Neuronal stem cell (in vitro differentiated cells): Measurements from ENCODE around the gene LRRC8E.
A peak's percentile ranks its signal among the peaks of the same experiment; 100 is the strongest.

ENCODE experiments used
- DNase-seq: peaks from one replicate; pipeline ENCODE4 v3.0.0-alpha.2; 2013; ENCODE audit warnings: low spot score
- H2AFZ ChIP-seq: one replicate; pipeline ENCODE4 v1.6.1; 2013; ENCODE audit warnings: mild to moderate bottlenecking, low read length, inconsistent platforms
- H2AK5ac ChIP-seq: 2 replicates; pipeline ENCODE4 v1.6.1; 2013; ENCODE audit warnings: low read depth, mild to moderate bottlenecking, inconsistent platforms, low read length, moderate library complexity, mixed read lengths
- H2BK120ac ChIP-seq: 2 replicates; pipeline ENCODE4 v1.6.1; 2013; ENCODE audit warnings: low read depth, mild to moderate bottlenecking, inconsistent platforms, low read length, moderate library complexity, mixed read lengths
- H2BK12ac ChIP-seq: one replicate; pipeline ENCODE4 v1.6.1; 2013; ENCODE audit warnings: low read length, inconsistent platforms
- H2BK15ac ChIP-seq: 2 replicates; pipeline ENCODE4 v1.6.1; 2013; ENCODE audit warnings: mild to moderate bottlenecking, low read length, inconsistent platforms, mixed read lengths
- H2BK5ac ChIP-seq: one replicate; pipeline ENCODE4 v1.6.1; 2013; ENCODE audit warnings: inconsistent platforms, mild to moderate bottlenecking, low read length, moderate library complexity
- H3K14ac ChIP-seq: one replicate; pipeline ENCODE4 v1.6.1; 2013; ENCODE audit warnings: low read length, inconsistent platforms
- H3K18ac ChIP-seq: 2 replicates; pipeline ENCODE4 v1.6.1; 2013; ENCODE audit warnings: low read length, inconsistent platforms
- H3K23ac ChIP-seq: 2 replicates; pipeline ENCODE4 v1.6.1; 2013; ENCODE audit warnings: low read depth, mild to moderate bottlenecking, mixed read lengths, low read length, inconsistent platforms; ENCODE audit not compliant: poor library complexity
- H3K27ac ChIP-seq: replicated peaks from 3 replicates; pipeline ENCODE4 v1.5.1; 2013; ENCODE audit warnings: low read length, inconsistent platforms
- H3K27me3 ChIP-seq, 3 experiments: 2 replicates each; pipeline ENCODE4 v1.6.1; 2013; ENCODE audit warnings: low read length in 3 of 3, mild to moderate bottlenecking in 2 of 3, inconsistent platforms in 1 of 3, low read depth in 1 of 3, mixed read lengths in 1 of 3, moderate library complexity in 1 of 3; ENCODE audit not compliant: control insufficient read depth in 3 of 3, insufficient read depth in 3 of 3
- H3K36me3 ChIP-seq, 2 donors: replicated peaks in 1 of 2; 2 replicates each; pipeline ENCODE4 v1.6.1; 2013; ENCODE audit warnings: low read length in 2 of 2; ENCODE audit not compliant: control insufficient read depth in 2 of 2, insufficient read depth in 2 of 2
- H3K4ac ChIP-seq: 2 replicates; pipeline ENCODE4 v1.6.1; 2013; ENCODE audit warnings: inconsistent platforms, mild to moderate bottlenecking, low read length, moderate library complexity
- H3K4me1 ChIP-seq, 2 donors: 1 replicate in 1 of 2; 2 replicates in 1 of 2; pipeline ENCODE4 v1.6.1; 2013; ENCODE audit warnings: low read length in 2 of 2, low read depth in 1 of 2; ENCODE audit not compliant: control insufficient read depth in 2 of 2, insufficient read depth in 1 of 2
- H3K4me2 ChIP-seq: one replicate; pipeline ENCODE4 v1.6.1; 2013; ENCODE audit warnings: mild to moderate bottlenecking, low read length, inconsistent platforms; ENCODE audit not compliant: insufficient read depth, poor library complexity, severe bottlenecking
- H3K4me3 ChIP-seq, 2 donors: 2 replicates each; pipeline ENCODE4 v1.5.1; 2013; ENCODE audit warnings: low read length in 2 of 2, mild to moderate bottlenecking in 2 of 2, inconsistent platforms in 1 of 2, moderate library complexity in 1 of 2
- H3K79me1 ChIP-seq: one replicate; pipeline ENCODE4 v1.6.1; 2013; ENCODE audit warnings: low read depth, mild to moderate bottlenecking, inconsistent platforms, low read length, moderate library complexity
- H3K9ac ChIP-seq: one replicate; pipeline ENCODE4 v1.6.1; 2013; ENCODE audit warnings: mild to moderate bottlenecking, low read depth, low read length, inconsistent platforms; ENCODE audit not compliant: poor library complexity
- H3K9me3 ChIP-seq, 2 donors: replicated peaks in 1 of 2; 2 replicates each; pipeline versions ENCODE3 to v1.6.1; 2013; ENCODE audit warnings: low read length in 2 of 2, mild to moderate bottlenecking in 2 of 2, inconsistent platforms in 1 of 2, low read depth in 1 of 2, mixed read lengths in 1 of 2, moderate library complexity in 1 of 2; ENCODE audit not compliant: control insufficient read depth in 2 of 2, insufficient read depth in 1 of 2
- H4K8ac ChIP-seq: one replicate; pipeline ENCODE4 v1.6.1; 2013; ENCODE audit warnings: low read depth, mild to moderate bottlenecking, inconsistent platforms, low read length, moderate library complexity
- H4K91ac ChIP-seq: one replicate; pipeline ENCODE4 v1.6.1; 2013; ENCODE audit warnings: low read length, low read depth, mild to moderate bottlenecking, inconsistent platforms; ENCODE audit not compliant: poor library complexity
- WGBS, 2 donors: extraction: QIAGEN DNeasy Blood & Tissue Kit; methylation state at CpG; one replicate each; pipeline ENCODE4 v1.1.7; 2013; ENCODE audit warnings: missing lambda C conversion rate in 2 of 2, mixed read lengths in 1 of 2; ENCODE audit not compliant: insufficient read length in 2 of 2, insufficient replicate concordance in 1 of 2; ENCODE audit errors: extremely low coverage in 2 of 2; 5-methylcytosine and 5-hydroxymethylcytosine counted together

The LRRC8E gene

DNA sequence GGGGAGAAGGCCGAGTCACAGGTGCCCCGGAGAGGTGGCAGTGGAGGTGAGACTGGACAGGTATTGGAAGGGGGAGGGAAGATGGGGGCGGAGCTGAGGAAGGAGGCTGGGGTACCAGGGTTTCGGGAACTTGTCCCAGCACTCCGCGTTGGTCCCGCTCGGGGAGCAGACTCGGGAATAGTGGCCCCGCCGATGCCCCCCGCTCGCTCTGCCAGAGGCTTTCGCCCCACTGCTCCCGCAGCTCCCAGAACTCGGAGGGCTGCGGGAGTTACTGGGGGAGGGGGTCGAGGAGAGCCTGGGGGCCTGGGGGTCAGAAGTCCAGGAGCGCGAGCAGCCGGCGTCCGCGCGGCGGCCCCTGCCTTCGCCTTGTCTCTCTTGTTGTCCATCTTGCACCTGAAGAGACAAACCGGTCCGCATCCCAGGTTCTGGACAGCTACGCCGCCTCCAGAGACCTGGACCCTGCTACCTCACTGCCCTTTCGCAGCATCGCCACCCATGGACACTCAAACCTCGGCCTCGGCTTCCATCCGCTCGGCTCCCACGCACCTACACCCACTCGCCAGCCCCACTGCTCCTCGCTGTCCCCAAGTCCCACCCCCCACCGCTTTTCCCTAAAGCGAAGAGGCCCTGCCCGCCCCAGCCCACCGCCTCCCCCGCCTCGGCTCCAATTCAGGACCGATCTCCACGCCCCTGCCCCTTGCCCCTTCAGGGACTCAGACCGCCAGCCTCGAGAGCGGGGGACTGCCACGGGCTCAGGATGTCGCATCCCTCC lies 14.8 kb upstream of the LRRC8E start:
- H3K27ac ChIP-seq: no peak overlapping the region

DNA sequence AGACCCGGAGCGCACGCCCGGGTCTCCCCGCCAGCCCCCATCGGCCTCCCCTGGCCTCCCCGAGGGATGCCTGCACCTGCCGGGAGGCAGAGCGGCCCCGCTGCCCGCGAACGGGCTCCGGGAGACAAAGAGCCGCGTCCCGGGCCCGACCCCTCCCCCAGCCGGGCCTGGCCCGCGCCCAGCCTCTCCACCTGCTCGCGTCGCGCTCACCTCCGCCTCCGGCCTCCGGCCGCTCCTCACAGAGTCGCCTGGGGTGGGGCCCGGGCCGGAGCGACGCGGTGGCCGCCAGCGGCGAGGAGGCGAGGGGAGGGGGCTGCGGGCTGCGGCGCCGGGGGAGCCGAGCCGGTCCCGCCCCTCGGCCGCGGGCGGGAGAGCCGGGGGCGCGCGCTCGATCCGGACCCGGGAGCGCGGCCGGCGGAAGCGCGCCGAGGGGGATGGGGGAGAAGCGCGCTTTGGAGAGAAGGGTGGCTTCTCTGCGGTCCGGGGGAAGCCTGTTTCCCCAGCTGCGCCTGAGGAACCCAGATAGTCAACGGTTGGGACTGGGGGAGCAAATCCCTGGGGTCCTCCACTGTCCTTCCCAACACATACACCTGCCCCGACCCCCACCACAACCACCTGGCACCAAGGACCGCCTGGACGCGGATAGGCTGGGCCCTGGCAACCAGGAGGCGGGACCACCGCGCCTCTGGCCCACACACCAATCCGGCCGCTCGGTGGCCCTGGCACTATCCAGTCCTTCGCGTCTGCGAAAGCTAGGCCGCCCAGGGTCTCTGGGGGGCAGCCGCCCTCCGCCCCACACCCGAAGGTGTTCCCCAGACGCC lies 14.0 kb upstream of the LRRC8E start, which contains the start of gene PRR36:
TSS of gene PRR36 (minus strand) at position 315 of the 821 bp plus-strand sequence. CDS start 701 bp downstream, outside the sequence.
- Histone ChIP-seq H3K27ac (no peak within 1 kb of the TSS), H4K8ac (no peak within 1 kb of the TSS), H3K36me3 (peaks cover 0 to 6% of the 10 kb centered on the region in 2 donors), H3K4me2 (peak within 1 kb of the TSS; percentile 81), H3K27me3 (no peaks in the 10 kb centered on the region), H3K23ac (peak within 1 kb of the TSS; percentile 91), H3K4me1 (peaks cover 27 to 28% of the 10 kb centered on the region in 2 donors), H3K9me3 (no peaks in the 10 kb centered on the region), H3K14ac (peak within 1 kb of the TSS; percentile 97), H2AFZ (peak within 1 kb of the TSS; percentile 85), H4K91ac (peak within 1 kb of the TSS; percentile 85), H2BK5ac (peak within 1 kb of the TSS; percentile 97), H2AK5ac (peak within 1 kb of the TSS; percentile 99), H3K18ac (peak within 1 kb of the TSS; percentile 95), H2BK120ac (no peak within 1 kb of the TSS), H3K9ac (peak within 1 kb of the TSS; percentile 86), H3K4me3 (peak within 1 kb of the TSS; percentile 81 to 86), H3K79me1 (peaks cover 3% of the 10 kb centered on the region), H2BK12ac (peak within 1 kb of the TSS; percentile 86), H2BK15ac (peak within 1 kb of the TSS; percentile 95), H3K4ac (peak within 1 kb of the TSS; percentile 78)
- peak; percentile 79 for DNase-seq
- WGBS, 2 donors: no CpG with 5 or more reads among the region's 88 CpGs

More for the DNA sequence above, 14.8 kb upstream of the LRRC8E start:
- Histone ChIP-seq H4K91ac (no peak overlapping the region), H3K36me3 (peaks cover 0 to 11% of the 10 kb centered on the region in 2 donors), H3K79me1 (peaks cover 3% of the 10 kb centered on the region), H3K23ac (peak overlapping the region; percentile 91), H2BK120ac (no peak overlapping the region), H3K18ac (peak overlapping the region; percentile 90), H2AFZ (peak overlapping the region; percentile 85), H2BK15ac (peak overlapping the region; percentile 95), H2BK5ac (peak overlapping the region; percentile 97), H3K4me1 (peaks cover 28 to 31% of the 10 kb centered on the region in 2 donors), H3K4ac (peak overlapping the region; percentile 76), H4K8ac (no peak overlapping the region), H3K4me2 (peak overlapping the region; percentile 81), H3K9me3 (no peaks in the 10 kb centered on the region), H3K14ac (peak overlapping the region; percentile 97), H3K9ac (peak overlapping the region; percentile 86), H2AK5ac (peak overlapping the region; percentile 99), H3K27me3 (no peaks in the 10 kb centered on the region), H2BK12ac (no peak overlapping the region), H3K4me3 (peak overlapping the region; percentile 81 to 86)
- DNase-seq: no peak
- no CpG with 5 or more reads among the region's 53 CpGs for WGBS, 2 donors

DNA sequence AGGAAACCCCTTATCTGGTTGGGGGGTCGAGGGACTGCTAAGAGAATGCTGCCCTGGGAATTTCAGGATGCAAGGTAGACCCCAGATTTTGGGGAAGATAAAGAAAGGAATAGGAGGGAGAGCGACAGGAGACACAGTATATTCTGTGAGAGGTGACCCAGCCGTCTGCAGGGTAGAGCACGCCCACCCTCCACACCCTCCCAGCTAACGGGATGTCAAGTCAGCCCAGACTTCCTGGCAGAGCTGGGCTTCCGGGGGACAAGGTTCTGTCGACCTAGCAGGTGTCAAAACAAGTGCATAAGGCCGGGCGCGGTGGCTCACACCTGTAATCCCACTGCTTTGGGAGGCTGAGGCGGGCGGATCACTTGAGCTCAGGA lies 13.4 kb upstream of the LRRC8E start:
- Histone ChIP-seq H4K8ac (no peak overlapping the region), H2BK120ac (no peak overlapping the region), H3K23ac (no peak overlapping the region), H2AFZ (peak overlapping the region; percentile 85), H3K4me2 (peak overlapping the region; percentile 59), H3K79me1 (peaks cover 3% of the 10 kb centered on the region), H3K36me3 (peaks cover 0 to 6% of the 10 kb centered on the region in 2 donors), H2AK5ac (no peak overlapping the region), H3K4me3 (peak overlapping the region; percentile 37 to 81), H3K27me3 (no peaks in the 10 kb centered on the region), H3K14ac (no peak overlapping the region), H3K27ac (no peak overlapping the region), H3K18ac (peak overlapping the region; percentile 93), H3K4me1 (peaks cover 26 to 28% of the 10 kb centered on the region in 2 donors), H2BK5ac (peak overlapping the region; percentile 26), H3K9ac (no peak overlapping the region), H3K9me3 (no peaks in the 10 kb centered on the region), H2BK12ac (peak overlapping the region; percentile 86), H4K91ac (no peak overlapping the region), H3K4ac (peak overlapping the region; percentile 78), H2BK15ac (no peak overlapping the region)
- no CpG with 5 or more reads among the region's 12 CpGs for WGBS, 2 donors
- DNase-seq: no peak
